ENCODE results near the gene FLT1. TPM values are rescaled to one million over a fixed set of nuclear protein-coding genes. Genes with fewer than 3 reads are reported as not detected.

Gene FLT1
- total and polyA plus RNA-seq, 2 donors, result 4.3 to 5.5 TPM

- WGBS, result 97% methylated on average over 3 of the region's 3 CpGs
- Histone ChIP-seq H3K9me3 (ENCODE audit: control insufficient read depth in 2 of 2, insufficient read depth in 1 of 2, low read length in 1 of 2) (peaks cover 0 to 1% of the 10 kb centered on the region in 2 donors), H3K4me1 (ENCODE audit: control insufficient read depth in 2 of 2, insufficient read depth in 2 of 2, low read length in 2 of 2) (no peaks in the 10 kb centered on the region), H3K27ac (ENCODE audit: low read depth in 1 of 2, low read length in 1 of 2) (no peak overlapping the region), H3K4me3 (ENCODE audit: low read length in 2 of 2) (no peak overlapping the region), H3K36me3 (ENCODE audit: control insufficient read depth in 2 of 2, insufficient read depth in 2 of 2, low read length in 1 of 2) (no peaks in the 10 kb centered on the region), H3K27me3 (ENCODE audit: control insufficient read depth in 2 of 2, insufficient read depth in 1 of 2, low read length in 1 of 2) (no peaks in the 10 kb centered on the region)
- no peak for DNase-seq (ENCODE audit: low read depth in 6 of 9, low spot score in 9 of 9)
These were observed 31.4 kb downstream of the FLT1 start for GRCh38 chr13:28463481-28463880.

GRCh38 chr13:28459911-28460310 is 35.0 kb downstream of the FLT1 start:
- Histone ChIP-seq H3K27ac (ENCODE audit: low read depth in 1 of 2, low read length in 1 of 2) (no peak overlapping the region), H3K9me3 (ENCODE audit: control insufficient read depth in 2 of 2, insufficient read depth in 1 of 2, low read length in 1 of 2) (no peaks in the 10 kb centered on the region), H3K27me3 (ENCODE audit: control insufficient read depth in 2 of 2, insufficient read depth in 1 of 2, low read length in 1 of 2) (no peaks in the 10 kb centered on the region), H3K4me3 (ENCODE audit: low read length in 2 of 2) (no peak overlapping the region), H3K4me1 (ENCODE audit: control insufficient read depth in 2 of 2, insufficient read depth in 2 of 2, low read length in 2 of 2) (no peaks in the 10 kb centered on the region), H3K36me3 (ENCODE audit: control insufficient read depth in 2 of 2, insufficient read depth in 2 of 2, low read length in 1 of 2) (no peaks in the 10 kb centered on the region)
- WGBS, result 97% methylated on average over 4 of the region's 4 CpGs
- no peak for DNase-seq (ENCODE audit: low read depth in 6 of 9, low spot score in 9 of 9)

GRCh38 chr13:28458608-28459007 is 36.3 kb downstream of the FLT1 start:
- no peaks in the 10 kb centered on the region for H3K27me3 ChIP-seq (ENCODE audit: control insufficient read depth in 2 of 2, insufficient read depth in 1 of 2, low read length in 1 of 2)
- H3K4me3 ChIP-seq (ENCODE audit: low read length in 2 of 2), result no peak overlapping the region
- DNase-seq (ENCODE audit: low read depth in 6 of 9, low spot score in 9 of 9), result no peak
- H3K4me1 ChIP-seq (ENCODE audit: control insufficient read depth in 2 of 2, insufficient read depth in 2 of 2, low read length in 2 of 2), result no peaks in the 10 kb centered on the region
- H3K27ac ChIP-seq (ENCODE audit: low read depth in 1 of 2, low read length in 1 of 2), result no peak overlapping the region
- H3K36me3 ChIP-seq (ENCODE audit: control insufficient read depth in 2 of 2, insufficient read depth in 2 of 2, low read length in 1 of 2), result no peaks in the 10 kb centered on the region
- no peaks in the 10 kb centered on the region for H3K9me3 ChIP-seq (ENCODE audit: control insufficient read depth in 2 of 2, insufficient read depth in 1 of 2, low read length in 1 of 2)
- WGBS, result 96% methylated on average over 2 of the region's 2 CpGs

- Histone ChIP-seq H3K4me3 (ENCODE audit: low read length in 2 of 2) (no peak overlapping the region), H3K27me3 (ENCODE audit: control insufficient read depth in 2 of 2, insufficient read depth in 1 of 2, low read length in 1 of 2) (no peaks in the 10 kb centered on the region), H3K9me3 (ENCODE audit: control insufficient read depth in 2 of 2, insufficient read depth in 1 of 2, low read length in 1 of 2) (no peaks in the 10 kb centered on the region), H3K27ac (ENCODE audit: low read depth in 1 of 2, low read length in 1 of 2) (no peak overlapping the region), H3K36me3 (ENCODE audit: control insufficient read depth in 2 of 2, insufficient read depth in 2 of 2, low read length in 1 of 2) (no peaks in the 10 kb centered on the region), H3K4me1 (ENCODE audit: control insufficient read depth in 2 of 2, insufficient read depth in 2 of 2, low read length in 2 of 2) (no peaks in the 10 kb centered on the region)
- DNase-seq (ENCODE audit: low read depth in 6 of 9, low spot score in 9 of 9), result no peak
- WGBS, result 96% methylated on average over 7 of the region's 7 CpGs
These were observed 36.9 kb downstream of the FLT1 start for GRCh38 chr13:28458051-28458450.

- H3K36me3 ChIP-seq (ENCODE audit: control insufficient read depth in 2 of 2, insufficient read depth in 2 of 2, low read length in 1 of 2), result no peaks in the 10 kb centered on the region
- H3K4me3 ChIP-seq (ENCODE audit: low read length in 2 of 2), result no peak overlapping the region
- no peaks in the 10 kb centered on the region for H3K9me3 ChIP-seq (ENCODE audit: control insufficient read depth in 2 of 2, insufficient read depth in 1 of 2, low read length in 1 of 2)
- no peak overlapping the region for H3K27ac ChIP-seq (ENCODE audit: low read depth in 1 of 2, low read length in 1 of 2)
- no peak for DNase-seq (ENCODE audit: low read depth in 6 of 9, low spot score in 9 of 9)
- no peaks in the 10 kb centered on the region for H3K4me1 ChIP-seq (ENCODE audit: control insufficient read depth in 2 of 2, insufficient read depth in 2 of 2, low read length in 2 of 2)
- H3K27me3 ChIP-seq (ENCODE audit: control insufficient read depth in 2 of 2, insufficient read depth in 1 of 2, low read length in 1 of 2), result no peaks in the 10 kb centered on the region
These were observed 37.4 kb downstream of the FLT1 start for GRCh38 chr13:28457521-28457920.

GRCh38 chr13:28455580-28456194 is 39.2 kb downstream of the FLT1 start:
- H3K27me3 ChIP-seq (ENCODE audit: control insufficient read depth in 2 of 2, insufficient read depth in 1 of 2, low read length in 1 of 2), result no peaks in the 10 kb centered on the region
- H3K4me1 ChIP-seq (ENCODE audit: control insufficient read depth in 2 of 2, insufficient read depth in 2 of 2, low read length in 2 of 2), result no peaks in the 10 kb centered on the region
- no peaks in the 10 kb centered on the region for H3K36me3 ChIP-seq (ENCODE audit: control insufficient read depth in 2 of 2, insufficient read depth in 2 of 2, low read length in 1 of 2)
- no peak overlapping the region for H3K27ac ChIP-seq (ENCODE audit: low read depth in 1 of 2, low read length in 1 of 2)
- H3K4me3 ChIP-seq (ENCODE audit: low read length in 2 of 2), result no peak overlapping the region
- 93% methylated on average over 3 of the region's 3 CpGs for WGBS
- no peak for DNase-seq (ENCODE audit: low read depth in 6 of 9, low spot score in 9 of 9)
- H3K9me3 ChIP-seq (ENCODE audit: control insufficient read depth in 2 of 2, insufficient read depth in 1 of 2, low read length in 1 of 2), result no peaks in the 10 kb centered on the region

GRCh38 chr13:28452755-28453154 is 42.2 kb downstream of the FLT1 start:
- DNase-seq (ENCODE audit: low read depth in 6 of 9, low spot score in 9 of 9), result no peak
- no peaks in the 10 kb centered on the region for H3K4me1 ChIP-seq (ENCODE audit: control insufficient read depth in 2 of 2, insufficient read depth in 2 of 2, low read length in 2 of 2)

GRCh38 chr13:28451482-28452217 is 43.3 kb downstream of the FLT1 start:
- DNase-seq (ENCODE audit: low read depth in 6 of 9, low spot score in 9 of 9), result no peak
- H3K4me1 ChIP-seq (ENCODE audit: control insufficient read depth in 2 of 2, insufficient read depth in 2 of 2, low read length in 2 of 2), result no peaks in the 10 kb centered on the region
- no peaks in the 10 kb centered on the region for H3K36me3 ChIP-seq (ENCODE audit: control insufficient read depth in 2 of 2, insufficient read depth in 2 of 2, low read length in 1 of 2)
- H3K4me3 ChIP-seq (ENCODE audit: low read length in 2 of 2), result no peak overlapping the region
- WGBS, result 93% methylated on average over 21 of the region's 21 CpGs
- H3K9me3 ChIP-seq (ENCODE audit: control insufficient read depth in 2 of 2, insufficient read depth in 1 of 2, low read length in 1 of 2), result no peaks in the 10 kb centered on the region
- H3K27ac ChIP-seq (ENCODE audit: low read depth in 1 of 2, low read length in 1 of 2), result no peak overlapping the region
- no peaks in the 10 kb centered on the region for H3K27me3 ChIP-seq (ENCODE audit: control insufficient read depth in 2 of 2, insufficient read depth in 1 of 2, low read length in 1 of 2)

More at GRCh38 chr13:28452755-28453154, 42.2 kb downstream of the FLT1 start:
- H3K9me3 ChIP-seq (ENCODE audit: control insufficient read depth in 2 of 2, insufficient read depth in 1 of 2, low read length in 1 of 2), result no peaks in the 10 kb centered on the region
- no peak overlapping the region for H3K4me3 ChIP-seq (ENCODE audit: low read length in 2 of 2)
- no peaks in the 10 kb centered on the region for H3K36me3 ChIP-seq (ENCODE audit: control insufficient read depth in 2 of 2, insufficient read depth in 2 of 2, low read length in 1 of 2)
- H3K27ac ChIP-seq (ENCODE audit: low read depth in 1 of 2, low read length in 1 of 2), result no peak overlapping the region
- no peaks in the 10 kb centered on the region for H3K27me3 ChIP-seq (ENCODE audit: control insufficient read depth in 2 of 2, insufficient read depth in 1 of 2, low read length in 1 of 2)

GRCh38 chr13:28449826-28450773 is 44.8 kb downstream of the FLT1 start:
- Histone ChIP-seq H3K4me1 (ENCODE audit: control insufficient read depth in 2 of 2, insufficient read depth in 2 of 2, low read length in 2 of 2) (no peaks in the 10 kb centered on the region), H3K27me3 (ENCODE audit: control insufficient read depth in 2 of 2, insufficient read depth in 1 of 2, low read length in 1 of 2) (no peaks in the 10 kb centered on the region), H3K27ac (ENCODE audit: low read depth in 1 of 2, low read length in 1 of 2) (no peak overlapping the region), H3K36me3 (ENCODE audit: control insufficient read depth in 2 of 2, insufficient read depth in 2 of 2, low read length in 1 of 2) (no peaks in the 10 kb centered on the region), H3K4me3 (ENCODE audit: low read length in 2 of 2) (no peak overlapping the region), H3K9me3 (ENCODE audit: control insufficient read depth in 2 of 2, insufficient read depth in 1 of 2, low read length in 1 of 2) (no peaks in the 10 kb centered on the region)
- no peak for DNase-seq (ENCODE audit: low read depth in 6 of 9, low spot score in 9 of 9)
- WGBS, result 96% methylated on average over 8 of the region's 8 CpGs
